Measurements from ENCODE around the gene CWC22. TPM values are rescaled to one million over a fixed set of nuclear protein-coding genes. Genes with fewer than 3 reads are reported as not detected.
A peak's percentile ranks its signal among the peaks of the same experiment; 100 is the strongest.

The CWC22 gene
- total and polyA plus RNA-seq, 5 donors from 2014 or later: 19.3 to 32.1 (median 29.3) TPM

GRCh38 chr2:179990676-179991317 lies 16.3 kb downstream of the CWC22 start:
- peaks cover 62% of the 10 kb centered on the region for H3K36me3 Mint-ChIP-seq
- peak overlapping the region in 2 of 3 donors; percentile 5 to 38 for H3K27ac Mint-ChIP-seq

GRCh38 chr2:179987916-179988315 lies 19.2 kb downstream of the CWC22 start:
- no peak overlapping the region for H3K27ac Mint-ChIP-seq

More at GRCh38 chr2:179990676-179991317, 16.3 kb downstream of the CWC22 start:
- H3K36me3 ChIP-seq (ENCODE audit: control insufficient read depth, insufficient read depth, low read length): peaks cover 55% of the 10 kb centered on the region
- no peak overlapping the region for H3K27ac ChIP-seq (ENCODE audit: insufficient read depth, low read length, poor library complexity, severe bottlenecking)
- ATAC-seq (ENCODE audit: low read depth in 2 of 2): no peak
- peak overlapping the region; percentile 4 for H3K4me3 ChIP-seq (ENCODE audit: low read depth, low read length)
- Mint-ChIP-seq H3K4me1 (peaks cover 41 to 48% (median 43%) of the 10 kb centered on the region in 4 donors), H3K4me3 (peak overlapping the region in 1 of 4 donors; percentile 0), H3K9me3 (no peaks in the 10 kb centered on the region), H3K27me3 (no peaks in the 10 kb centered on the region)
- peaks cover 6% of the 10 kb centered on the region for H3K4me1 ChIP-seq (ENCODE audit: control insufficient read depth, insufficient read depth, low read length, poor library complexity, severe bottlenecking)
- H3K27me3 ChIP-seq (ENCODE audit: control insufficient read depth, insufficient read depth, low read length): no peaks in the 10 kb centered on the region
- no peak for DNase-seq
- no peaks in the 10 kb centered on the region for H3K9me3 ChIP-seq (ENCODE audit: control insufficient read depth in 2 of 2, low read length in 2 of 2)

GRCh38 chr2:179985163-179985820 lies 21.8 kb downstream of the CWC22 start:
- Histone ChIP-seq H3K27me3 (ENCODE audit: control insufficient read depth, insufficient read depth, low read length) (no peaks in the 10 kb centered on the region), H3K36me3 (ENCODE audit: control insufficient read depth, insufficient read depth, low read length) (peaks cover 81% of the 10 kb centered on the region), H3K27ac (ENCODE audit: insufficient read depth, low read length, poor library complexity, severe bottlenecking) (no peak overlapping the region), H3K4me1 (ENCODE audit: control insufficient read depth, insufficient read depth, low read length, poor library complexity, severe bottlenecking) (no peaks in the 10 kb centered on the region), H3K9me3 (ENCODE audit: control insufficient read depth in 2 of 2, low read length in 2 of 2) (no peaks in the 10 kb centered on the region), H3K4me3 (ENCODE audit: low read depth, low read length) (no peak overlapping the region)
- Mint-ChIP-seq H3K27ac (no peak overlapping the region), H3K27me3 (no peaks in the 10 kb centered on the region), H3K9me3 (peaks cover 0 to 3% (median 0%) of the 10 kb centered on the region in 7 donors), H3K36me3 (peaks cover 65% of the 10 kb centered on the region), H3K4me3 (no peak overlapping the region), H3K4me1 (peaks cover 3 to 23% (median 7%) of the 10 kb centered on the region in 4 donors)
- no peak for DNase-seq
- ATAC-seq (ENCODE audit: low read depth in 2 of 2): no peak

More at GRCh38 chr2:179987916-179988315, 19.2 kb downstream of the CWC22 start:
- H3K9me3 ChIP-seq (ENCODE audit: control insufficient read depth in 2 of 2, low read length in 2 of 2): no peaks in the 10 kb centered on the region
- H3K27ac ChIP-seq (ENCODE audit: insufficient read depth, low read length, poor library complexity, severe bottlenecking): no peak overlapping the region
- H3K9me3 Mint-ChIP-seq: no peaks in the 10 kb centered on the region
- no peak overlapping the region for H3K4me3 Mint-ChIP-seq
- ATAC-seq (ENCODE audit: low read depth in 2 of 2) (no peak), DNase-seq (no peak)
- peaks cover 77% of the 10 kb centered on the region for H3K36me3 Mint-ChIP-seq
- H3K4me1 Mint-ChIP-seq: peaks cover 24 to 36% (median 28%) of the 10 kb centered on the region in 4 donors
- no peaks in the 10 kb centered on the region for H3K27me3 Mint-ChIP-seq
- peaks cover 6% of the 10 kb centered on the region for H3K4me1 ChIP-seq (ENCODE audit: control insufficient read depth, insufficient read depth, low read length, poor library complexity, severe bottlenecking)
- no peaks in the 10 kb centered on the region for H3K27me3 ChIP-seq (ENCODE audit: control insufficient read depth, insufficient read depth, low read length)
- H3K36me3 ChIP-seq (ENCODE audit: control insufficient read depth, insufficient read depth, low read length): peaks cover 80% of the 10 kb centered on the region
- no peak overlapping the region for H3K4me3 ChIP-seq (ENCODE audit: low read depth, low read length)

GRCh38 chr2:179983250-179983932 lies 23.7 kb downstream of the CWC22 start:
- H3K4me3 ChIP-seq (ENCODE audit: low read depth, low read length): no peak overlapping the region
- Mint-ChIP-seq H3K27ac (no peak overlapping the region), H3K27me3 (no peaks in the 10 kb centered on the region), H3K4me3 (no peak overlapping the region), H3K36me3 (peaks cover 68% of the 10 kb centered on the region), H3K9me3 (peaks cover 0 to 3% (median 0%) of the 10 kb centered on the region in 7 donors), H3K4me1 (peaks cover 2 to 21% (median 7%) of the 10 kb centered on the region in 4 donors)
- no peaks in the 10 kb centered on the region for H3K4me1 ChIP-seq (ENCODE audit: control insufficient read depth, insufficient read depth, low read length, poor library complexity, severe bottlenecking)
- ATAC-seq (ENCODE audit: low read depth in 2 of 2) (no peak), DNase-seq (no peak)
- no peaks in the 10 kb centered on the region for H3K27me3 ChIP-seq (ENCODE audit: control insufficient read depth, insufficient read depth, low read length)
- H3K27ac ChIP-seq (ENCODE audit: insufficient read depth, low read length, poor library complexity, severe bottlenecking): no peak overlapping the region
- H3K9me3 ChIP-seq (ENCODE audit: control insufficient read depth in 2 of 2, low read length in 2 of 2): no peaks in the 10 kb centered on the region
- H3K36me3 ChIP-seq (ENCODE audit: control insufficient read depth, insufficient read depth, low read length): peaks cover 91% of the 10 kb centered on the region

GRCh38 chr2:179981085-179981484 lies 26.0 kb downstream of the CWC22 start:
- no peaks in the 10 kb centered on the region for H3K9me3 ChIP-seq (ENCODE audit: control insufficient read depth in 2 of 2, low read length in 2 of 2)
- no peak overlapping the region for H3K27ac Mint-ChIP-seq

GRCh38 chr2:179974761-179975160 lies 32.3 kb downstream of the CWC22 start:
- no peaks in the 10 kb centered on the region for H3K9me3 ChIP-seq (ENCODE audit: control insufficient read depth in 2 of 2, low read length in 2 of 2)
- H3K36me3 ChIP-seq (ENCODE audit: control insufficient read depth, insufficient read depth, low read length): peaks cover 55% of the 10 kb centered on the region
- H3K4me1 ChIP-seq (ENCODE audit: control insufficient read depth, insufficient read depth, low read length, poor library complexity, severe bottlenecking): no peaks in the 10 kb centered on the region
- no peaks in the 10 kb centered on the region for H3K27me3 ChIP-seq (ENCODE audit: control insufficient read depth, insufficient read depth, low read length)
- Mint-ChIP-seq H3K4me1 (peaks cover 3 to 13% (median 7%) of the 10 kb centered on the region in 4 donors), H3K9me3 (no peaks in the 10 kb centered on the region), H3K4me3 (no peak overlapping the region), H3K27me3 (no peaks in the 10 kb centered on the region), H3K36me3 (peaks cover 50% of the 10 kb centered on the region), H3K27ac (peak overlapping the region in 1 of 3 donors; percentile 69)
- ATAC-seq (ENCODE audit: low read depth in 2 of 2) (no peak), DNase-seq (no peak)
- no peak overlapping the region for H3K4me3 ChIP-seq (ENCODE audit: low read depth, low read length)
- no peak overlapping the region for H3K27ac ChIP-seq (ENCODE audit: insufficient read depth, low read length, poor library complexity, severe bottlenecking)

More at GRCh38 chr2:179981085-179981484, 26.0 kb downstream of the CWC22 start:
- H3K4me3 Mint-ChIP-seq: no peak overlapping the region
- no peak for ATAC-seq (ENCODE audit: low read depth in 2 of 2)
- H3K36me3 Mint-ChIP-seq: peaks cover 64% of the 10 kb centered on the region
- DNase-seq: no peak
- peaks cover 2 to 18% (median 7%) of the 10 kb centered on the region in 4 donors for H3K4me1 Mint-ChIP-seq
- Histone ChIP-seq H3K27me3 (ENCODE audit: control insufficient read depth, insufficient read depth, low read length) (no peaks in the 10 kb centered on the region), H3K4me1 (ENCODE audit: control insufficient read depth, insufficient read depth, low read length, poor library complexity, severe bottlenecking) (no peaks in the 10 kb centered on the region), H3K27ac (ENCODE audit: insufficient read depth, low read length, poor library complexity, severe bottlenecking) (no peak overlapping the region), H3K4me3 (ENCODE audit: low read depth, low read length) (no peak overlapping the region), H3K36me3 (ENCODE audit: control insufficient read depth, insufficient read depth, low read length) (peaks cover 83% of the 10 kb centered on the region)
- H3K27me3 Mint-ChIP-seq: no peaks in the 10 kb centered on the region
- peaks cover 0 to 3% (median 0%) of the 10 kb centered on the region in 7 donors for H3K9me3 Mint-ChIP-seq

- no peaks in the 10 kb centered on the region for H3K9me3 ChIP-seq (ENCODE audit: control insufficient read depth in 2 of 2, low read length in 2 of 2)
- no peaks in the 10 kb centered on the region for H3K9me3 Mint-ChIP-seq
- no peaks in the 10 kb centered on the region for H3K27me3 ChIP-seq (ENCODE audit: control insufficient read depth, insufficient read depth, low read length)
- peaks cover 48% of the 10 kb centered on the region for H3K36me3 Mint-ChIP-seq
- H3K27ac Mint-ChIP-seq: peak overlapping the region in 1 of 3 donors; percentile 19
- no peaks in the 10 kb centered on the region for H3K27me3 Mint-ChIP-seq
- no peak overlapping the region for H3K4me3 Mint-ChIP-seq
- DNase-seq (no peak), ATAC-seq (ENCODE audit: low read depth in 2 of 2) (no peak)
- H3K4me3 ChIP-seq (ENCODE audit: low read depth, low read length): no peak overlapping the region
- H3K4me1 Mint-ChIP-seq: peaks cover 0 to 19% (median 6%) of the 10 kb centered on the region in 4 donors
- peaks cover 74% of the 10 kb centered on the region for H3K36me3 ChIP-seq (ENCODE audit: control insufficient read depth, insufficient read depth, low read length)
- no peaks in the 10 kb centered on the region for H3K4me1 ChIP-seq (ENCODE audit: control insufficient read depth, insufficient read depth, low read length, poor library complexity, severe bottlenecking)
- H3K27ac ChIP-seq (ENCODE audit: insufficient read depth, low read length, poor library complexity, severe bottlenecking): no peak overlapping the region
Measured at GRCh38 chr2:179966778-179967394, 40.2 kb downstream of the CWC22 start.
